ENCODE data around the gene NFILZ. TPM values are rescaled to one million over a fixed set of nuclear protein-coding genes. Genes with fewer than 3 reads are reported as not detected.

NFILZ gene
- total and polyA plus RNA-seq, 2 of the 8 experiments (the other 6 are each of a cell fraction or from before 2014, with no cell fraction given) = not detected

- TF ChIP-seq PHF8 (conservative IDR thresholded peaks at IDR 0.05; ENCODE audit: low read depth, low read length) = no peak
- TF ChIP-seq CTBP2 (IDR thresholded peaks at IDR 0.05; ENCODE audit: borderline replicate concordance, insufficient read depth, insufficient read length, low read length) = no peak
- no peak for TF ChIP-seq JUN (IDR thresholded peaks at IDR 0.05; ENCODE audit: low read depth, low read length)
- no peak for TF ChIP-seq ATF3 (IDR thresholded peaks at IDR 0.05; ENCODE audit: insufficient read depth, low read depth, low read length)
- TF ChIP-seq GABPA (IDR thresholded peaks at IDR 0.05; ENCODE audit: borderline replicate concordance, insufficient read depth, low read length) = no peak
- TF ChIP-seq HDAC2 (IDR thresholded peaks at IDR 0.05; ENCODE audit: borderline replicate concordance in 1 of 2, low read depth in 2 of 2, low read length in 2 of 2) = no peak
- no peak for TF ChIP-seq RXRA (IDR thresholded peaks at IDR 0.05; ENCODE audit: insufficient read depth, low read depth, low read length)
- no peak for TF ChIP-seq CHD2 (IDR thresholded peaks at IDR 0.05; ENCODE audit: low read length)
- TF ChIP-seq NANOG (IDR thresholded peaks at IDR 0.05; ENCODE audit: insufficient read depth, low read depth, low read length, poor library complexity, severe bottlenecking) = no peak
- TF ChIP-seq CREB1 (IDR thresholded peaks at IDR 0.05) = no peak
Observed at GRCh38 chr19:8640402-8641004, 10.1 kb downstream of the NFILZ start (continued).

Measured in H1 (cell line).